ENCODE results near the gene ZNF274.
A peak's percentile ranks its signal among the peaks of the same experiment; 100 is the strongest.
"Not testable (repeated sequence)": the region's sequence is repeated elsewhere in the genome, so short reads cannot be mapped to it uniquely, and the experiment has no call there.

ZNF274 gene

DNA sequence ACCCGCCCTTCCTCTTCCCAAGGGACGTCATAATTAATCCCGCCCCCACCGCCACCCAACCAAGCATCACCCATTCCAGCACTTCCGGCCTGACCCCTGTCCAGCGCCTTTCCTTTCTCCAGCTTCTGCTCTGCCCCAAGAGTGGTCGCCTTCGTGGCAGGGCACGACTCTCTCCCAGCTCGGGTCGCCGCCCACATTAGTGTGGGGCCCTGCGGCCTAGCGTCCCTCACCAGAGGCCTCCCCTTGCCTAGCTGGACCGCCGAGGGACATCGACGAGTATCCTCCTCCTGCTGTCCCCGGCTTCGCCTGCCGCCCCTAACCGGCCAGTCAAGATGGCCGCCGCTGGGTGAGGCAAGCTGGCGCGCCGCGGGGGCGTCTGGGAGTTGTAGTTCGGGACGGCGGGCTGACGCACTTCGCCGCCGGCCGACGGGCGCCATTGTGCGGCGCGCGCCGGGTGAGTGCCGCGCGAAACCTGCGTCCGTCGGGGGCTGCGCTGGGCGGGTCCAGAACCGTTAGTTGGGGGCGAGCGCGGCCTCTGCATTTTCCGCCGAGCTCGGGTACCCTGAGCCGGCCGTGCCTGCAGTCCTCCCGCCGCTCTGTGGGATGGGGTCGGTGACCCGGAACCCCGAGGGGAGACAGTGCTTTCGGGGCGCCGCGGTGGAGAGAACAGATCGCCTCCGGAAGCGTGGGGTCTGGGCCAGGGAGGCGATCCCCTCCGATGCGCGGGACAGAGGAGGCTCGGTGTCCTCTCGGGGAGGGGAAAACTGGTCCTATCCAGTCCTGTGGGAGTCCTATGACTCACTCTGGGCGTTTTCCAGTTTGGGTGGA lies at the start of gene ZNF274:
TSS of gene ZNF274 (plus strand) at position 73 of the 828 bp plus-strand sequence. CDS start 905 bp downstream, outside the sequence.
- peak; percentile 91 to 93 for DNase-seq

DNA sequence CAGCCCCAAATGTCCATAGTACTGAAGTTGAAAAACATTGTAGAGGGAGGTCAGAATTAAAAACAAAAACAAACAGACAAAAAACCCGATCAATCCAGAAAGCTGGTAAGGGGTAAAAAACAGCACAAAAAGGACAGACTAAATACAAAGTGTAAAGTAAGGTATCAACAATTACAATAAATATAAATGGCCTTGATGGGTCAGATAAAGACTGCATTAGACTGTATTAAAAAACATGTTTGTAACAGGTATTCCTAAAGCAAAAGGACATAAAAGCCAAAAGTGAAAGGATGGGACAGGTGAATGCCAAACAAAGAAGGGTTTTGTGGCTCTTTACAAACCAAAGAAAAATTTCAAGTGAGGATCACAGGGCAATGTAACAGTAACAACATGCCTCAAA lies 48.6 kb upstream of the ZNF274 start:
- no peak for DNase-seq

DNA sequence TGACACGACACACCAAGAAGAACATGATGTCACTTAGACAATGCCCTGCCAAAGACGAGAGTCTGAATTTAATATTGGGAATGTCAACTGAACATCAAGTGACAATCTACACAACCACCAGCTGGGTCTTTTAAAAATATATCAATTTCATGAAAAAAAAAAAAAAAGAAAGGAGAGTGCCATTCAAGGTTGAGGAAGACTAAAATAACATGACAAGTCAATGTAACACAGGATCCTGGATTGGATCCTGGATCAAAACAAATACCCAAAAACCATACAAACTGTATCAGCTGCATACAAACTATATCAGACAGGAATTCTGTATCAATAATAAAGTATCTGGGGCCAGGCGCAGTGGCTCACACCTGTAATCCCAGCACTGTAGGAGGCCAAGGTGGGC lies 37.0 kb upstream of the ZNF274 start:
- no peak for DNase-seq

DNA sequence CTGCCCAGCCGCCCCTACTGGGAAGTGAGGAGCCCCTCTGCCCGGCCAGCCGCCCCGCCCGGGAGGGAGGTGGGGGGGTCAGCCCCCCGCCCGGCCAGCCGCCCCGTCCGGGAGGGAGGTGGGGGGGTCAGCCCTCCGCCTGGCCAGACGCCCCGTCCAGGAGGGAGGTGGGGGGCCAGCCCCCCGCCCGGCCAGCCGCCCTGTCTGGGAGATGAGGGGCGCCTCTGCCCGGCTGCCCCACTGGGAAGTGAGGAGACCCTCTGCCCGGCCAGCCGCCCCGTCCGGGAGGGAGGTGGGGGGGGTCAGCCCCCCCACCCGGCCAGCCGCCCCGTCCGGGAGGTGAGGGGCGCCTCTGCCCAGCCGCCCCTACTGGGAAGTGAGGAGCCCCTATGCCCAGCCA lies 35.4 kb upstream of the ZNF274 start:
- DNase-seq = not testable (repeated sequence)

DNA sequence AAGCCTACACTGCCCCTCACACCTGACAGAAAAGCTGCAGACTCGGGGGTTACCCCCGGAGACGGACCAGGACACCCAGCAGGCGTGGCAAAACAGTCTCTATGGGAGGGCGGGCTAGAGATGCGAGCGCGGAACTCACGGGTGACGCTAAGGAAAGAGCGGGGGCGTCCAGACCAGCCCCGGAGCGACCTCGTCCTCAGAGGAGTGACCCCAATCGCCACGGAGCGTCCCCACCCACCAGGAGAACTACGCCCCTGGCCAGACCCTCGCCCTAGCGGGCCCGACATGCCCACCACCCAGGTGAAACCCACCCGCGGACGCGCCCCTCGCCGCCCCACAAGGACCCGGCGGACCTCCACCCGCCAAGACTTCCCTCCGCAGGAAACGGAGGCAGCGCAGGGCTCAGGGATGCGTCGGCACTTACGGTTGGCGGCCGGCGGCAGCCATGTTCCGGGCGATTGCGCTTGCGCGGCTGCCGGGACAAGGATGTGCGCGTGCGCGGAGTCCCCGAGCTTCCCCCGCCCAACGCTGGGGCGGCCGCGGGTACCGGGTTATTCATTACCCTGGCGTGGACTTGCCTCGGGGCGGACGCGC lies 32.4 kb upstream of the ZNF274 start, which contains the start of gene ZNF329:
TSS of gene ZNF329 (minus strand) at position 462 of the 594 bp plus-strand sequence. CDS start 21,286 bp downstream, outside the sequence.
- peak; percentile 95 for DNase-seq

DNA sequence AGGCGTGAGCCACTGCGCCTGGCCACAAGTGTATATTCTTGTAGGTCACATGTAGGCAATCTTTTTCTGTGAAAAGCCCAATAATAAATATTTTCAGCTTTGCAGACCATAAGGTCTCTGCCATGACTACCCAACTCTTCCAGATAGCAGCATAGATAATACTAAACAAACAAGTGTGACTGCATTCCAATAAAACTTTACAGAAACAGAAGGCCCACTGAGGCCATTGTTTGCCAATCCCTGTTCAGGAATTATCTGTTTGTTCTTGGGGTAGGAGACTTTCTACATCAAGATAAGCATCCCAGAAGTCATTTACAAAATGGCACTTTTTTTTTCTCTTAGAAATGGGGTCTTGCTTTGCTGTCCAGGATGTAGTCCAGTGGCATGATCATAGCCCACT lies 29.5 kb upstream of the ZNF274 start:
- DNase-seq = no peak

DNA sequence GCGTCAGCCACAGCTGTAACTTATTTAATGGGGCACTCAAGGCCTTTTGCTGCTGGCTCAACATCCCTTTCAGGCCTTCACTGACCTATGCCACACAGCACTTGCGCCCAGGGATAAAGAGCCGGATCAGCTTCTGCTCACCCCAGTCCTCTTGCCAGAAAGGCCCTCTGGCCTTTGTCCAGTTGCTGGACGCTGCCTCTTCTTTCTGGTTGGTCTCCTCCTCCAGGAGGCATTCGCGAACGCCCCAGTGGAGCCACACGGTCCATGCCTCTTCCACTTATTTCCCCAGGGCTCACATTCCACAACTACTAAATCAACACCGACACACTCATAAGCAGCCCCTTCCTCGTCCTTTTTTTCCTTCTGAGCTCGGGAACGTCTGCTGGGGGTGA lies 28.6 kb upstream of the ZNF274 start:
- DNase-seq = no peak

DNA sequence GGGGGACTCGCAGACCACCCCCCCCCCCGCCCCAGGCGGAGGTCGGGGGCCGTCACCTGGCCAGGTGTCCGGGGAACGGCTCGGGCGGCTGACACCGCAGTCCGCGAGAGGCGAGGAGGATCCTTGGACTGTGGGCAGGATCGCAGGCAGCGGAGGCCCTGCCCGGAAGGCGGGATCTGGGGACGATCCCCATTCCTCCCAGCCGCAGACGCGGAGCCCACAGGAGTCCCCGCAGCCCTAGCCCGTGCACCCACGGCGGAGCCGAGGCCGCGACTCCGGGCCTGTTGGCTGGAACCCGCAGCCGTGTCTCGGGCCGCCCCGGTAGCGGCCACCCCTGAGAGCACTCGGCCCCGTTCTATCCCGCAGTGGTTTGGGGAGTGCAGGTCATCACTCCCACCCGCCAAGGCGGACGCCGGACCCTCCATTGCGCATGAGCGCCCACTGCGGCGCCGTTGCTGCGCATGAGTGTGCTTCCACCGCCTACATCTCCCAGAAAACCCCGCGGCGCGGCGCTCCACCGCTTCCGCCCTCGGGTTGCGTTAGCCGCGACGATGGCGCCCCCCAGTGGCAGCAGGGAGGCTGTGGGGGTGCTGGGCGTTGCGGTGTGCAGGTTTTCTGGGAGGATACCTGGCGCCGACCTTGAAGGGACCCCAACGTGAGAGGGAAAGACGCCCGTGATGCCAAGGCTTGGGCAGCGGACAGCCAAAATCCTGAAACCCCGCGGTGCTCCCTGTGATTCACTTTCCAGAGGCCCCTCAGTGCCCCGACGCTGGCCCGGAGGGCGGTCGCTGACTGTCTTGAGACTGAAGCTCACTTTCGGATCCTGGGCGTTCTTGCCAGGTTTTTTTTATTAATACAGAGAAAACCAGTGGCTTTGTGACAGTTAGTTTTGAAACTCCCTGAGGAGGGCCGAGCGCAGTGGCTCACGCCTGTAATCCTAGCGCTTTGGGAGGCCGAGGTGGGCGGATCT lies 27.9 kb upstream of the ZNF274 start:
- DNase-seq = peak; percentile 99

DNA sequence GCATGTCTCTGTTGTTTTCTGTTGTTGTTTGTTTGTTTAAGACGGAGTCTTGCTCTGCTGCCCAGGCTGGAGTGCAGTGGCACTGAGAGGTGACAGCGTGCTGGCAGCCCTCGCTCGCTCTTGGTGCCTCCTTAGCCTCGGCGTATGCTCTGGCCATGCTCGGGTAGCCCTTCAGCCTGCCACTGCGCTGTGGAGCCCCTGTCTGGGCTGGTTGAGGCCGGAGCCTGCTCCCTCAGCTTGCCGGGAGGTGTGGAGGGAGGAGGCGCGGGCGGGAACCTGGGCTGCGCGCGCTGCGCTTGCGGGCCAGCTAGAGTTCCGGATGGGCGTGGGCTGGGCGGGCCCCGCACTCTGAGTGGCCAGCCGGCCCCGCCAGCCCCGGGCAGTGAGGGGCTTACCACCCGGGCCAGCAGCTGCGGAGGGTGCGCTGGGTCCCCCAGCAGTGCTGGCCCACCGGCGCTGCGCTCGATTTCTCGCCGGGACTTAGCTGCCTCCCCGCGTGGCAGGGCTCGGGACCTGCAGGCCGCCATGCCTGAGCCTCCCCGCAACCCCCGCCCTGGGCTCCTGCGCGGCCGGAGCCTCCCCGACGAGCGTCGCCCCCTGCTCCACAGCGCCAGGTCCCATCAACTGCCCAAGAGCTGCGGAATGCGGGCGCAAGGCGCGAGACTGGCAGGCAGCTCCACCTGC lies 25.7 kb upstream of the ZNF274 start:
- no peak for DNase-seq

DNA sequence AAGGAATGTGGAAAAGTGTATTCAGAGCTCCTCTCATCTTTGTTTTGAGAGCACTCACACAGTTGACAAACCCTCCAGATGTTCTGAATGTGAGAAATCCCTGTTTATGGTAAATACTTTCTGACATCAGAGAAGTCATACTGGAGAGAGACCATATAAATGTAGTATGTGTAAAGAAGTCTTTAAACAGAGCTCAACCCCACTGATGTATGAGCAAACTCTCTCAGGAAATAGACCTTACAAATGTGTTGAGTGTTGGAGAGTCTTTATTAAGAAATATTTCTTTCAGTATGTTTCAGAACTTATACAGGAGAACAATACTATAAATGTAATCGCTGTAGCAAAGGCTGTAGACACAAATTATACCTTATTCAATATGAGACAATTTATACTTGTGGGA lies 16.6 kb upstream of the ZNF274 start:
- no peak for DNase-seq

DNA sequence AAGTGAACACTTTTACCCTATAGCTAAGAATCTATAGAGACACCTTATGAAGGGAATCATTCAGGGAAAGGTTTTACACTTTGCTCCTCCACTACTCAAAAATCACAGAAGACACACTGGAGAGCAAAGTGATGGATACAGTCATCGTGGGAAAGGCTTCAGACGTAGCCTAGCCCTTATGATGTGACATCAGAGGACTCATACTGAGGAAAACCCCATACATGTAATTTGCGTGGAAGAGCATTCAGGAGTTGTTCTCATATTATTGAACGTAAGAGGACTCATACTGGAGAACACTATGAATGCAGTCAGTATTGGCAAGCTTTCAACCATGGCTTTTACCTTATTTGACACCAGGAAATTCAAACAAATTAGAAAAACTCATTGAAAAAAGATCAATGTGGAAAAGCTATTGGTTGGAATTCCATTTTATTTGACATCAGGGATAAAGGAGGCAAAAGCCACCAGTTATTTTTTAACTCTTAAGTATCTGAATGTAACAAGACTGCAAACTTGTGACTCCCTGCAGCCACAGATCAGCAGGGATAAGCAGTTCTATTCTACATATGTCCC lies 16.1 kb upstream of the ZNF274 start:
- DNase-seq = no peak

DNA sequence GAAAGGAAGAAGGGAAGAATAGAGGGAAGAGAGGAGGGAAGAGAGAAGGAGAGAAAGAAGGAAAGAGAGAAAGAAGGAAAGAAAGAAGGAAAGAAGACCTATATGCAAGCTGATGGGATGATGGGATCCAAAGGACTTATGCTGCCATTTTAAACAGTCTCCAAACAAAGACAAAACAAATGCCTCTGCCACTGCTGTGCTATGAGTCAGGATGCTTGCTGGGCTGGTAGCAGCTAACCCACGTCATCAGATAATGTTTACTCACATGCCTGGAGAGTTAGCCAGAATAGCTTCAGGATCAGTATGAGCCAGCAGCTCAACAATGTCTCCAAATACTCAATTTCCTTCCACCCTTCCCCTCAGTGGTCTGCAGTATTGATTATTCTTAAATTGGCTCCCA lies 12.0 kb upstream of the ZNF274 start:
- DNase-seq = no peak

DNA sequence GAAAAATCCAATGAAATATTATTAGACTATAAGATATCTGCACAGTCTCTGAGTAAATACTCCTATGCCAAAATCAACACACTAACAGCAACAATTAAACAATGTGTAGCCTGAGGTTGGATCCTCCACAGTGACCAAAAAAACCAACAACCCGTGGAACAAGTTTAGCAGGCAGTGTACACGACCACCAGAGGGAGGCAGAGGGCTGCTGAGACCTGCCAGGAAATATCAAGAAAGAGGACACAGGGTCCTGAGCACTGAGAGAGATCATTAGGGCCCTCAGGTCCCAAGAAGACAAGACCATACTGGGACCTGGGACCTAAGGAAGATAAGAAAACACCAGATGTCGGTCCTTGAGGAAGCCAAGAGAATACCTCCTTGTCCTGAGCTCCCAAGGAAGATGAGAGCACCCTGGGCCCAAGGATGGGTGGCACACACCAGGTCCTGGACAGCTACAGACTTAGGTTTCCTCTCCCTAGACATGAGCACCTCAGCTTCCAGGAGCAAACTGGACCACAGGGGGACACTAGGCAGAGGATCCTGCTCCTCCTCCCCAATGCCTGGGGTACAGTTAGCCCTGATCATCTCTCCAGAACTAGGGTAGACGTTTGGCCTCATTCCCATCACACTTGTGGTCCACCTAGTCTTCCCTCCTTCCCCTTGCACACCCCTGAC lies 822 bp upstream of the ZNF274 start:
- DNase-seq = peak; percentile 46 to 52

DNA sequence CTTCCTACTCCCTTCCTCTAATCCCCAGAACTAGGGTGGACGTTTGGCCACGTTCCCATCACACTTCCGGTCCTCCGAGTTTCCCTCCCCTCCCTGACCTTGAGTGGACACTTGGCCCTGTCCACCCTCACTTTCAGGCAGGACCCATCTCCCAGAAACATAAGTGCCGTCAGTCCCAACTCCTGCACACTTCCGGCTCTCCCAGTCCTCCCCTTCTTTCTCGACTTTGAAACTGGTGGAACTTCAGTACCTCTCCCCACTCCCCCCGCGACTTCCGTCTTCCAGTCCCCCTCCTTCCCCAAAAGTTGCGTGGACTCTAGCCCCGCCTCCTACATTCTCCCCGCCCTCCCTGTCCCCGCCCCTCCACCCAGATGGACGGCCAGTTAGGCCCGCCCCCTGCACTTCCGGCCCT lies 278 bp upstream of the ZNF274 start:
- DNase-seq = peak; percentile 76 to 80

DNA sequence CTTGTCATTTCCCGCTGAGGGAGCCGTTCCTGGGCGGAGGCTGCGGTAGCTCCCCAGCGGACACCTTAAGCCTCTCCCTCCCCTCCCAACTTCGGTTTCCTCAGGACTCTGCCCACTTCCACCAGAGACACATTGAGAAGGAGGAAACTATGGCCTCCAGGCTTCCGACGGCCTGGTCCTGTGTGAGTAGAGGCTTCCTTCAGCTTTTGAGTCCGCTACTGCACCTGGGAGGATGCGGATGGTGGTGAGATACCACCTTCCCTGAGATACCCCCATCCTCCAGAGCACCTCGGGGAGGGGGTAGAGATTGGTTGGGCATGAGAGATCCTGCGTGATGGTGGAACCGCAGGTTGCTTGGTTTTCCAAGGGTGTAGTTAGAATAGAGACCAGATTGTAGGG lies 955 bp downstream of the ZNF274 start:
- peak in 1 of 2 donors; percentile 32 for DNase-seq

DNA sequence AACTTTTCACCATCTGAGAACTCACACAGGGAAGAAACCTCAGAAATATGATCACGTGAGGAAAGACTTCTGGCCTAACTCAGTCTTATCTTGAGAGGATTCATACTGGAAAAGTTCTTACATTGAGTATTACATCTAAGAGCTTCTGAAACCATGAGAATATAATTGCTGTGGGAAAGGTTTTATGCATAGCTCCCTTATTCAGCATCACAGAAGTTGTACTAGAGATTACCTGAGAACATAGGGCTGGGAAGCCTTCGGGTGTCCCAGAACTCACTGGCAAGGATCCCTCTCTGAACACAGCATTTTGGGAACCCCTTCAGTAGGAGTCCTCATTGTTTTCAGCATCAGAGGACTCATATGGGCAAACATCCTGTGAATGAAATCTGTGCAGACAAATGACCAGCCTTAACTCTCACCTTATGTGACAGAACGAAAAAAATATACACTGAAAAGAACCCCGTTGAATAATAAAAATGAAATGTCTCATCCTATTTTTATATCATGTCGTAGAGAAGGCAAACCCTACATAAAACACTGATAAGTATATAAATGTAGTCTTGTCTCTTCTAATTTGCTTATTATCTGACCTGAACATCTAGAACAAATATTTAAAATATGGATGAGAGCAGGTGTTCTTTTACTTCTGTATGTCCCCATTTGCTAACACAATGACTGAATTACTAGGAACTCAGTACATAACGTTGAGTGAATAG lies 14.2 kb downstream of the ZNF274 start:
- DNase-seq = no peak

DNA sequence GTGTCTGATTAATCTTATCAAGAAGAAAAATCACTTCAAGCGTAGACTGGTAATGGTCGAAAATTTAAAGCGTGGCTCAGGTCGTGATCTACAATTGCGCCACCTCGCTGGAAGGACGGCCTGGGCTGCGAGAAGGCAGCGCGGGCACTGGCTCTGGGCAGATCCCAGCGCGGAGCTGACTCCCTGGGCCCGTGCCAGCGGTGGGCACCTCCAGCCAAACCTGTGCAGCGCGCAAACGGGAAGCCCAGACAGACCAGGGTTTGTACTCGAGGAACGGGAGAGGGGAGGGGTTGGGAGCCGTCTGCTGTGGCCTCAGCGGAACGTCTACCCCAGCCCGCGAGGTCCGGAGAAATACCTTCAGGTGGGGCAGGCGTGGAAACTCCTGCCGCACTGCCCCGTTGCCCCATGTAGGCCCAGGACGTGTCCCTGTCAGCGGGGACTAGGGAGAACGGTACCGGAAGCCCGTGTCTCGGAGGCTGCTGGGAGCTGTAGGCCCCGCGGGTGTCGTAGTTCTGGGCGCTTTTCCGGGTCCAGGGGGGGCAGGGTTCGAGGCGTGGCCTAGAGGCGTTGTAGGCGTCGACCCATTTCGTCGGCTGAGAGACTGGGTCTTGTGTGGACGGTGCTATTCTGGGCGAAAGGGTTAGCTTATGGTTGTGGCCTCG lies 21.1 kb downstream of the ZNF274 start:
- DNase-seq = no peak

DNA sequence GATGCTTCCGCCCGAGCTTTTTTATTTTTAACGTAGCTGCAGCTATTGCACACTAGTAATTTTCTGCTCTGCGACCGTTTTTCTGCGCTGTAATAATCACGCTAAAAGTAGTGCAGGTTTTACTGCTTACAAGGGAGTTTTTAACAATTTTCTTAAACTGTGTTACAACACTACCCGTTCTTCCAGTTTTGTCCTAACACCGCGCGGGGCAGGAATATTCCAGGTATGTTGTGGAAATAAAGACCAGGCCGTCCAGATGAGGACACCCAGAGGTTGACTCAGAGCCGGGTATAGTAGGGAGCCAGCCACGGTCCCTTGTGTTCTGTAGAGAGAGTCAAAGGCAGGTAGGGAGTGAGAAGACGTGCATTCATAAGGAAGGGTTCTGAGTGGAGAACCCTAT lies 21.7 kb downstream of the ZNF274 start:
- DNase-seq = no peak

DNA sequence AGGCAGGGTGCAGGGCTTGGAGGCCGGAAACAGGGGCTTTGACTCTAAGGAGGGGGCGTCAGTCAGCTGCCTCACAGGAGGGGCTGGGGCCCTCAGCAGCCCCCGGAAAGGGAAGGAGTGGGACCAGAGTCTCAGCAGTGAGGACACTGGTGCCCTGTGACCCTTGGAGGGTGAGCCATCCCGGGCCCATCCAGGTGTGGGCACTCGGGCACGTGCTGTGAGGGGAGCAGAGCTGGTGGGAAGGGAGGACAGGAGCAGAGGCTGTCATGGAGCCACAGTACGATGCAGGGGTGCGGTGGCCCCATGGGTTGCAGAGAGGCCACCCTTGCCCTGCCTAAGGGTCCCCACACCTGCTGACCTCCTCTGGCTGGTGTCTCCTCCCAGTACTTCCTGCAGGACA lies 26.7 kb downstream of the ZNF274 start:
- DNase-seq = no peak

DNA sequence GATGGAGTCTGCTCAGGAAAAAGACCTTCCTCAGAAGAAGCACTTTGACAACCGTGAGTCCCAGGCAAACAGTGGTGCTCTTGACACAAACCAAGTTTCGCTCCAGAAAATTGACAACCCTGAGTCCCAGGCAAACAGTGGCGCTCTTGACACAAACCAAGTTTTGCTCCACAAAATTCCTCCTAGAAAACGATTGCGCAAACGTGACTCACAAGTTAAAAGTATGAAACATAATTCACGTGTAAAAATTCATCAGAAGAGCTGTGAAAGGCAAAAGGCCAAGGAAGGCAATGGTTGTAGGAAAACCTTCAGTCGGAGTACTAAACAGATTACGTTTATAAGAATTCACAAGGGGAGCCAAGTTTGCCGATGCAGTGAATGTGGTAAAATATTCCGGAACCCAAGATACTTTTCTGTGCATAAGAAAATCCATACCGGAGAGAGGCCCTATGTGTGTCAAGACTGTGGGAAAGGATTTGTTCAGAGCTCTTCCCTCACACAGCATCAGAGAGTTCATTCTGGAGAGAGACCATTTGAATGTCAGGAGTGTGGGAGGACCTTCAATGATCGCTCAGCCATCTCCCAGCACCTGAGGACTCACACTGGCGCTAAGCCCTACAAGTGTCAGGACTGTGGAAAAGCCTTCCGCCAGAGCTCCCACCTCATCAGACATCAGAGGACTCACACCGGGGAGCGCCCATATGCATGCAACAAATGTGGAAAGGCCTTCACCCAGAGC lies 29.6 kb downstream of the ZNF274 start:
- DNase-seq = no peak

All from stimulated activated CD4-positive, alpha-beta T cell treated with anti-CD3 and anti-CD28 coated beads, Interleukin-2, amount 100 ng/mL, for 48 hours (primary cell).